Loucy (cell line): ENCODE data around the gene CYP46A1.

ENCODE experiments used
- EZH2phosphoT487 ChIP-seq: fragments of 200-600 bp; IDR thresholded peaks from 2 replicates; pipeline ENCODE4 v1.6.1; 2018; ENCODE audit warnings: antibody characterized with exemption, mild to moderate bottlenecking, moderate library complexity, borderline replicate concordance
- TF ChIP-seq, protein P1 (sequence below): fragments of 200-600 bp; sonication (generic); conservative IDR thresholded peaks from 2 replicates; pipeline ENCODE4 v1.5.1; 2014; ENCODE audit warnings: mild to moderate bottlenecking, antibody characterized with exemption, low read length

- TF ChIP-seq, protein P1, sequence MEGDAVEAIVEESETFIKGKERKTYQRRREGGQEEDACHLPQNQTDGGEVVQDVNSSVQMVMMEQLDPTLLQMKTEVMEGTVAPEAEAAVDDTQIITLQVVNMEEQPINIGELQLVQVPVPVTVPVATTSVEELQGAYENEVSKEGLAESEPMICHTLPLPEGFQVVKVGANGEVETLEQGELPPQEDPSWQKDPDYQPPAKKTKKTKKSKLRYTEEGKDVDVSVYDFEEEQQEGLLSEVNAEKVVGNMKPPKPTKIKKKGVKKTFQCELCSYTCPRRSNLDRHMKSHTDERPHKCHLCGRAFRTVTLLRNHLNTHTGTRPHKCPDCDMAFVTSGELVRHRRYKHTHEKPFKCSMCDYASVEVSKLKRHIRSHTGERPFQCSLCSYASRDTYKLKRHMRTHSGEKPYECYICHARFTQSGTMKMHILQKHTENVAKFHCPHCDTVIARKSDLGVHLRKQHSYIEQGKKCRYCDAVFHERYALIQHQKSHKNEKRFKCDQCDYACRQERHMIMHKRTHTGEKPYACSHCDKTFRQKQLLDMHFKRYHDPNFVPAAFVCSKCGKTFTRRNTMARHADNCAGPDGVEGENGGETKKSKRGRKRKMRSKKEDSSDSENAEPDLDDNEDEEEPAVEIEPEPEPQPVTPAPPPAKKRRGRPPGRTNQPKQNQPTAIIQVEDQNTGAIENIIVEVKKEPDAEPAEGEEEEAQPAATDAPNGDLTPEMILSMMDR: no peak
- TF ChIP-seq EZH2phosphoT487: no peak
Observed at GRCh38 chr14:99636487-99636886, 47.6 kb upstream of the CYP46A1 start.
